ENCODE results near the gene GPX7.

Gene GPX7

GRCh38 chr1:52614671-52615070 lies 12.5 kb downstream of the GPX7 start:
- Histone ChIP-seq H3K4me3 (no peak overlapping the region), H3K27me3 (no peaks in the 10 kb centered on the region), H3K27ac (no peak overlapping the region), H3K36me3 (peaks cover 0 to 11% (median 4%) of the 10 kb centered on the region in 3 donors), H3K4me1 (no peaks in the 10 kb centered on the region), H3K9me3 (no peaks in the 10 kb centered on the region)
- TF ChIP-seq CTCF (IDR thresholded peaks at IDR 0.05): no peak
- DNase-seq: no peak
- intact Hi-C loops (cut with DNase I; ENCODE audit: low total_unique reads): no loop called here

- Histone ChIP-seq H3K4me3 (no peak overlapping the region), H3K27me3 (no peaks in the 10 kb centered on the region), H3K9me3 (peaks cover 0 to 3% (median 0%) of the 10 kb centered on the region in 3 donors), H3K27ac (no peak overlapping the region), H3K36me3 (peaks cover 0 to 10% (median 7%) of the 10 kb centered on the region in 3 donors), H3K4me1 (no peaks in the 10 kb centered on the region)
- intact Hi-C loops (cut with DNase I; ENCODE audit: low total_unique reads): no loop called here
- DNase-seq: no peak
- no peak for TF ChIP-seq CTCF (IDR thresholded peaks at IDR 0.05)
Measured at GRCh38 chr1:52615489-52616042, 13.4 kb downstream of the GPX7 start.

GRCh38 chr1:52621950-52622349 lies 19.8 kb downstream of the GPX7 start:
- Histone ChIP-seq H3K4me1 (no peaks in the 10 kb centered on the region), H3K27ac (no peak overlapping the region), H3K27me3 (no peaks in the 10 kb centered on the region), H3K9me3 (peaks cover 0 to 35% (median 7%) of the 10 kb centered on the region in 3 donors), H3K4me3 (no peak overlapping the region), H3K36me3 (peaks cover 0 to 10% (median 0%) of the 10 kb centered on the region in 3 donors)
- no peak for DNase-seq
- intact Hi-C loops (cut with DNase I; ENCODE audit: low total_unique reads): no loop called here
- no peak for TF ChIP-seq CTCF (IDR thresholded peaks at IDR 0.05)

GRCh38 chr1:52623812-52624211 lies 21.6 kb downstream of the GPX7 start:
- no peaks in the 10 kb centered on the region for H3K27me3 ChIP-seq
- TF ChIP-seq CTCF (IDR thresholded peaks at IDR 0.05): no peak
- DNase-seq: no peak
- H3K9me3 ChIP-seq: peaks cover 0 to 35% (median 7%) of the 10 kb centered on the region in 3 donors
- no peak overlapping the region for H3K4me3 ChIP-seq
- H3K36me3 ChIP-seq: peaks cover 0 to 10% (median 0%) of the 10 kb centered on the region in 3 donors
- H3K4me1 ChIP-seq: no peaks in the 10 kb centered on the region
- H3K27ac ChIP-seq: no peak overlapping the region
- intact Hi-C loops (cut with DNase I; ENCODE audit: low total_unique reads): no loop called here

GRCh38 chr1:52627028-52627427 lies 24.9 kb downstream of the GPX7 start:
- Histone ChIP-seq H3K4me1 (no peaks in the 10 kb centered on the region), H3K36me3 (no peaks in the 10 kb centered on the region), H3K9me3 (peaks cover 0 to 19% (median 5%) of the 10 kb centered on the region in 3 donors), H3K27me3 (peaks cover 0 to 12% of the 10 kb centered on the region in 2 donors), H3K4me3 (no peak overlapping the region), H3K27ac (no peak overlapping the region)
- no peak for TF ChIP-seq CTCF (IDR thresholded peaks at IDR 0.05)
- DNase-seq: no peak
- intact Hi-C loops (cut with DNase I; ENCODE audit: low total_unique reads): no loop called here
